ENCODE data around the gene CAV3. TPM values are rescaled to one million over a fixed set of nuclear protein-coding genes. Genes with fewer than 3 reads are reported as not detected.

Gene CAV3
- total and polyA plus RNA-seq, 8 donors: 0.08 to 0.73 TPM; not detected in 6

DNA sequence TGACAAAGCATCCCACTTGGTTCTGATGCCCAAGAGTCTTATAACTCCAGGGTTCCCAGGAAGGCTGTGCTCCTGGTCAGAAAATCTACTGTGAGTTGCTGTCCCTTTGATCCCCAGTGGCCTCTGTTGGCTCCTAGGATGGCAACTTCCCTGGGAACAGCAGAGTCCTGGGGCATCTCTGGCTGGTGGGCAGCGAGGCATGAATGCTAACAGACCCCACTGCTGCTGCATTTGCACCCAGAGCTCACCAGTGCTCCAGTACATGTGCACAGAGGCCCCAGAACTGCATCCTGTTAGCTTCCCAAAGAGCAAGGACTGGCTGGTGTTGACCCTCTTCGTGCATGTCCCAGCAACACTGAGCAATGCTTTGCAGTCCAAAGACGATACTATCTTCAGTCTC lies 15.7 kb downstream of the CAV3 start:
- no peaks in the 10 kb centered on the region for H3K36me3 ChIP-seq
- DNase-seq: no peak
- H3K4me1 ChIP-seq: no peaks in the 10 kb centered on the region
- peaks cover 0 to 3% (median 0%) of the 10 kb centered on the region in 3 donors for H3K27me3 ChIP-seq
- no peaks in the 10 kb centered on the region for H3K9me3 ChIP-seq
- no peak overlapping the region for H3K4me3 ChIP-seq
- 54 to 93% (median 92%) methylated on average over 2 to 3 of the region's 3 CpGs for WGBS, 5 donors
- no peak overlapping the region for H3K27ac ChIP-seq
- intact Hi-C loops (cut with DNase I; ENCODE audit: low total_unique reads): no loop called here
- TF ChIP-seq POLR2A (IDR thresholded peaks at IDR 0.05) (no peak), POLR2AphosphoS5 (IDR thresholded peaks at IDR 0.05) (no peak), EP300 (IDR thresholded peaks at IDR 0.05) (no peak)
- TF ChIP-seq, protein P1, sequence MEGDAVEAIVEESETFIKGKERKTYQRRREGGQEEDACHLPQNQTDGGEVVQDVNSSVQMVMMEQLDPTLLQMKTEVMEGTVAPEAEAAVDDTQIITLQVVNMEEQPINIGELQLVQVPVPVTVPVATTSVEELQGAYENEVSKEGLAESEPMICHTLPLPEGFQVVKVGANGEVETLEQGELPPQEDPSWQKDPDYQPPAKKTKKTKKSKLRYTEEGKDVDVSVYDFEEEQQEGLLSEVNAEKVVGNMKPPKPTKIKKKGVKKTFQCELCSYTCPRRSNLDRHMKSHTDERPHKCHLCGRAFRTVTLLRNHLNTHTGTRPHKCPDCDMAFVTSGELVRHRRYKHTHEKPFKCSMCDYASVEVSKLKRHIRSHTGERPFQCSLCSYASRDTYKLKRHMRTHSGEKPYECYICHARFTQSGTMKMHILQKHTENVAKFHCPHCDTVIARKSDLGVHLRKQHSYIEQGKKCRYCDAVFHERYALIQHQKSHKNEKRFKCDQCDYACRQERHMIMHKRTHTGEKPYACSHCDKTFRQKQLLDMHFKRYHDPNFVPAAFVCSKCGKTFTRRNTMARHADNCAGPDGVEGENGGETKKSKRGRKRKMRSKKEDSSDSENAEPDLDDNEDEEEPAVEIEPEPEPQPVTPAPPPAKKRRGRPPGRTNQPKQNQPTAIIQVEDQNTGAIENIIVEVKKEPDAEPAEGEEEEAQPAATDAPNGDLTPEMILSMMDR (IDR thresholded peaks at IDR 0.05): no peak

GRCh38 chr3:8752832-8753231 lies 19.2 kb downstream of the CAV3 start:
- 82 to 90% (median 85%) methylated on average over 14 of the region's 14 CpGs for WGBS, 5 donors
- intact Hi-C loops (cut with DNase I; ENCODE audit: low total_unique reads): no loop called here

GRCh38 chr3:8755097-8755496 lies 21.5 kb downstream of the CAV3 start:
- WGBS, 5 donors: 24 to 48% (median 36%) methylated on average over 3 of the region's 3 CpGs
- H3K27me3 ChIP-seq: no peaks in the 10 kb centered on the region
- no peak for DNase-seq
- H3K9me3 ChIP-seq: no peaks in the 10 kb centered on the region
- intact Hi-C loops (cut with DNase I; ENCODE audit: low total_unique reads): no loop called here
- no peaks in the 10 kb centered on the region for H3K4me1 ChIP-seq
- H3K36me3 ChIP-seq: no peaks in the 10 kb centered on the region
- TF ChIP-seq POLR2A (IDR thresholded peaks at IDR 0.05): no peak
- TF ChIP-seq EP300 (IDR thresholded peaks at IDR 0.05): no peak
- TF ChIP-seq, protein P1 (IDR thresholded peaks at IDR 0.05): no peak
- TF ChIP-seq POLR2AphosphoS5 (IDR thresholded peaks at IDR 0.05): no peak
- H3K4me3 ChIP-seq: no peak overlapping the region
- no peak overlapping the region for H3K27ac ChIP-seq

More at GRCh38 chr3:8752832-8753231, 19.2 kb downstream of the CAV3 start:
- no peak for TF ChIP-seq POLR2A (IDR thresholded peaks at IDR 0.05)
- TF ChIP-seq, protein P1 (IDR thresholded peaks at IDR 0.05): no peak
- TF ChIP-seq POLR2AphosphoS5 (IDR thresholded peaks at IDR 0.05): no peak
- TF ChIP-seq EP300 (IDR thresholded peaks at IDR 0.05): no peak
- Histone ChIP-seq H3K36me3 (no peaks in the 10 kb centered on the region), H3K9me3 (no peaks in the 10 kb centered on the region), H3K4me1 (no peaks in the 10 kb centered on the region), H3K4me3 (no peak overlapping the region), H3K27ac (no peak overlapping the region), H3K27me3 (no peaks in the 10 kb centered on the region)
- no peak for DNase-seq

GRCh38 chr3:8755564-8756237 lies 22.1 kb downstream of the CAV3 start:
- Histone ChIP-seq H3K4me3 (no peak overlapping the region), H3K36me3 (no peaks in the 10 kb centered on the region), H3K9me3 (no peaks in the 10 kb centered on the region), H3K27ac (no peak overlapping the region), H3K4me1 (no peaks in the 10 kb centered on the region), H3K27me3 (no peaks in the 10 kb centered on the region)
- WGBS, 5 donors: 70 to 76% (median 74%) methylated on average over 6 of the region's 6 CpGs
- TF ChIP-seq, protein P1 (IDR thresholded peaks at IDR 0.05): no peak
- TF ChIP-seq POLR2A (IDR thresholded peaks at IDR 0.05) (no peak), EP300 (IDR thresholded peaks at IDR 0.05) (no peak), POLR2AphosphoS5 (IDR thresholded peaks at IDR 0.05) (no peak)
- no peak for DNase-seq
- intact Hi-C loops (cut with DNase I; ENCODE audit: low total_unique reads): no loop called here

Data from stomach (tissue), 9 donors.